K562 (cell line): ENCODE measurements around the gene BTBD1. TPM values are rescaled to one million over a fixed set of nuclear protein-coding genes. Genes with fewer than 3 reads are reported as not detected.
A peak's percentile ranks its signal among the peaks of the same experiment; 100 is the strongest.

Source experiments
- ATAC-seq: fragments of 200-7000 bp; cut with Tn5 transposase; 3 replicates; pipeline ENCODE4 v1.9.1; 2020; ENCODE audit warnings: moderate library complexity
- BruUV-seq: library from RNA; stranded (reverse); fragments of 400-500 nt; replicated peaks from 2 replicates; lab custom pipeline; 2021; lab: Mats Ljungman, UMichigan
- CTCF ChIA-PET: fragments of 300-600 bp; formaldehyde crosslinking; extraction: SDS; loops from one replicate; lab custom pipeline; 2021; ENCODE audit warnings: low intra/inter-chr PET ratio; lab: Yijun Ruan, JAX
- POLR2A ChIA-PET: fragments of 300-600, 350-650 bp; sonication (Branson Sonifier 250); formaldehyde crosslinking; extraction: SDS; loops from one replicate; lab custom pipeline; 2021; ENCODE audit warnings: antibody characterized with exemption, inconsistent platforms; lab: Yijun Ruan, JAX
- DNase-seq, 4 experiments: peaks; one replicate each; pipeline versions ENCODE4 v3.0.0 to v3.0.0-alpha.2; 2011 to 2018; ENCODE audit warnings: low spot score in 3 of 4, mixed read lengths in 3 of 4; ENCODE audit errors: extremely low read depth in 1 of 4
- FAIRE-seq: peaks from 2 replicates; lab custom pipeline; 2011; peaks lifted over from hg19 to GRCh38; lab: Jason Lieb, UNC
- H2AFZ ChIP-seq: 2 replicates; pipeline ENCODE4 v1.6.0; 2011; ENCODE audit warnings: low read depth, low read length, control low read depth, inconsistent platforms
- H3K27ac ChIP-seq: fragments of 200-600 bp; 3 replicates; pipeline ENCODE4 v1.8.0; 2011; ENCODE audit warnings: low read depth, mild to moderate bottlenecking, control low read depth, inconsistent platforms, low read length, moderate library complexity, mixed read lengths; ENCODE audit errors: extremely low read depth
- H3K27me3 ChIP-seq, 2 experiments: fragments of 300-600 bp in 1 of 2; 2 replicates in 1 of 2; 3 replicates in 1 of 2; pipeline versions ENCODE4 v1.6.0 to v1.8.0; 2011; ENCODE audit warnings: inconsistent platforms in 2 of 2, low read length in 2 of 2, mild to moderate bottlenecking in 1 of 2, mixed read lengths in 1 of 2, moderate library complexity in 1 of 2; ENCODE audit not compliant: control insufficient read depth in 2 of 2, insufficient read depth in 2 of 2
- H3K36me3 ChIP-seq: fragments of 300-600 bp; 3 replicates; pipeline ENCODE4 v1.8.0; 2011; ENCODE audit warnings: mild to moderate bottlenecking, low read length, inconsistent platforms; ENCODE audit not compliant: control insufficient read depth, insufficient read depth
- H3K4me1 ChIP-seq, 2 experiments: fragments of 200-600 bp in 1 of 2; replicated peaks in 1 of 2; 2 replicates in 1 of 2; 3 replicates in 1 of 2; pipeline versions ENCODE4 v1.5.1 to v1.8.0; 2011; ENCODE audit warnings: inconsistent platforms in 2 of 2, low read length in 2 of 2, mild to moderate bottlenecking in 1 of 2, mixed read lengths in 1 of 2, moderate library complexity in 1 of 2; ENCODE audit not compliant: control insufficient read depth in 2 of 2, insufficient read depth in 2 of 2
- H3K4me2 ChIP-seq: 2 replicates; pipeline ENCODE4 v1.6.1; 2011; ENCODE audit warnings: low read length, control low read depth, inconsistent platforms, mixed read lengths; ENCODE audit not compliant: insufficient read depth
- H3K4me3 ChIP-seq: fragments of 200-600 bp; sonication (generic), shearing (Covaris generic); 2 replicates; pipeline ENCODE4 v1.5.1; 2016; ENCODE audit warnings: control low read depth, inconsistent platforms
- H3K79me2 ChIP-seq: fragments of 200-600 bp; 3 replicates; pipeline ENCODE4 v1.8.0; 2011; ENCODE audit warnings: low read length, inconsistent platforms; ENCODE audit not compliant: control insufficient read depth, insufficient read depth
- H3K9ac ChIP-seq, 2 experiments: 2 replicates each; pipeline versions ENCODE4 v1.6.0 to v1.6.1; 2011; ENCODE audit warnings: low read depth in 2 of 2, low read length in 2 of 2, control low read depth in 1 of 2, inconsistent platforms in 1 of 2, mild to moderate bottlenecking in 1 of 2, mixed read lengths in 1 of 2; ENCODE audit not compliant: insufficient read depth in 1 of 2
- H3K9me1 ChIP-seq: one replicate; pipeline ENCODE4 v1.6.0; 2011; ENCODE audit warnings: inconsistent platforms, mild to moderate bottlenecking, low read length, moderate library complexity; ENCODE audit not compliant: control insufficient read depth, insufficient read depth
- H3K9me3 ChIP-seq: replicated peaks from 2 replicates; pipeline ENCODE4 v1.5.1; 2011; ENCODE audit warnings: low read depth, low read length, inconsistent platforms; ENCODE audit not compliant: control insufficient read depth, insufficient read depth
- H4K20me1 ChIP-seq: replicated peaks from 2 replicates; pipeline ENCODE4 v1.6.1; 2011; ENCODE audit warnings: low read length, inconsistent platforms, mixed read lengths; ENCODE audit not compliant: control insufficient read depth, insufficient read depth
- ASH1L ChIP-seq: fragments of 450-650 bp; IDR thresholded peaks from 2 replicates; pipeline ENCODE4 v1.6.1; 2018; ENCODE audit warnings: borderline replicate concordance, mild to moderate bottlenecking, low read depth; ENCODE audit not compliant: partially characterized antibody
- BCOR ChIP-seq: fragments of 450-650 bp; IDR thresholded peaks from 2 replicates; pipeline ENCODE4 v1.6.1; 2016
- ETV5 ChIP-seq: sonication (generic); formaldehyde crosslinking; IDR thresholded peaks from 2 replicates; pipeline ENCODE4 v1.4.0; 2020; ENCODE audit warnings: low read depth, mild to moderate bottlenecking, missing genetic modification reagents
- FOXK1 ChIP-seq: sonication (generic); formaldehyde crosslinking; IDR thresholded peaks from 2 replicates; pipeline ENCODE4 v1.8.0; 2022; ENCODE audit warnings: missing genetic modification reagents, mild to moderate bottlenecking, borderline replicate concordance
- FOXM1 ChIP-seq, 2 experiments: fragments of 450-650 bp in 1 of 2; sonication (generic) in 1 of 2; formaldehyde crosslinking in 1 of 2; IDR thresholded peaks; 2 replicates each; pipeline versions ENCODE4 v1.6.1 to v1.9.0; 2017 to 2022; ENCODE audit warnings: low read depth in 2 of 2, mild to moderate bottlenecking in 2 of 2, missing genetic modification reagents in 1 of 2, moderate library complexity in 1 of 2
- NBN ChIP-seq: fragments of 450-650 bp; IDR thresholded peaks from 2 replicates; pipeline ENCODE4 v1.6.1; 2016; ENCODE audit warnings: low read depth, mild to moderate bottlenecking
- SIN3B ChIP-seq: fragments of 450-650 bp; IDR thresholded peaks from 2 replicates; pipeline ENCODE4 v1.6.1; 2017; ENCODE audit warnings: low read depth, mild to moderate bottlenecking, moderate library complexity
- SMARCA5 ChIP-seq: fragments of 450-650 bp; IDR thresholded peaks from 2 replicates; pipeline ENCODE4 v1.6.1; 2016
- SUPT5H ChIP-seq: fragments of 450-650 bp; IDR thresholded peaks from 2 replicates; pipeline ENCODE4 v1.6.1; 2016
- ZEB2 ChIP-seq: fragments of 450-650 bp; IDR thresholded peaks from 2 replicates; pipeline ENCODE4 v1.6.1; 2016
- ZFP36 ChIP-seq: fragments of 150-350 bp; IDR thresholded peaks from 2 replicates; pipeline ENCODE4 v1.6.1; 2018; ENCODE audit warnings: low read length, low read depth; ENCODE audit not compliant: partially characterized antibody
- WGBS: fragments of 100-300 bp; shearing (Covaris generic); methylation state at CpG from one replicate; pipeline ENCODE4 v1.1.6; 2016; ENCODE audit warnings: low coverage, mixed read lengths; ENCODE audit not compliant: insufficient coverage; ENCODE audit errors: missing lambda C conversion rate; 5-methylcytosine and 5-hydroxymethylcytosine counted together
- in situ Hi-C: fragments of 300-500 bp; cut with MboI; formaldehyde crosslinking; loops from 4 replicates; pipeline ENCODE4 v1.15.0; 2018; ENCODE audit warnings: inconsistent platforms, mixed read lengths
- intact Hi-C: fragments of 100-400 bp; cut with micrococcal nuclease; formaldehyde crosslinking; loops from 2 replicates; pipeline ENCODE4 v1.14.2; 2022
- polyA plus RNA-seq, 8 experiments: library from polyadenylated mRNA; depleted of rRNA in 4 of 8; stranded (reverse) in 5 of 8; unstranded in 3 of 8; fragments of >200 nt; fragmentation: Nextera tagmentation in 2 of 8; fragmentation: Illumina TruSeq in 1 of 8; extraction: Ambion mirVana in 2 of 8; extraction: Trizol in 1 of 8; gene quantifications; 2 replicates each; pipeline versions ENCODE4 v1.2.1 to v1.2.3, GENCODE V29; 2011 to 2014; ENCODE audit warnings: inconsistent platforms in 1 of 8, missing spikeins in 1 of 8
- total RNA-seq, 7 experiments: library from RNA; depleted of rRNA in 6 of 7; stranded (reverse); fragments of >200 nt in 6 of 7; fragmentation: Illumina TruSeq in 2 of 7; extraction: Trizol in 2 of 7; gene quantifications; 2 replicates each; pipeline versions ENCODE4 v1.2.1 to v1.2.3, GENCODE V29; 2011 to 2021; ENCODE audit warnings: low replicate concordance in 1 of 7
- TF ChIP-seq, protein P1 (sequence below): IDR thresholded peaks from 2 replicates; pipeline ENCODE4 v1.6.1; 2011; ENCODE audit warnings: borderline replicate concordance, low read depth, mild to moderate bottlenecking, moderate library complexity, low read length; ENCODE audit not compliant: insufficient read depth, poor library complexity, severe bottlenecking
- TF ChIP-seq, protein P2 (sequence below), 2 experiments: IDR thresholded peaks; 2 replicates each; pipeline ENCODE4 v1.6.1; 2012; ENCODE audit warnings: improper control_type of control experiment in 2 of 2, low read depth in 2 of 2, low read length in 2 of 2, borderline replicate concordance in 1 of 2

The BTBD1 gene
- total and polyA plus RNA-seq, 9 of the 15 experiments (the other 6 are each of a cell fraction or from before 2014, with no cell fraction given) = 19.4 to 106 (median 90.4) TPM

DNA sequence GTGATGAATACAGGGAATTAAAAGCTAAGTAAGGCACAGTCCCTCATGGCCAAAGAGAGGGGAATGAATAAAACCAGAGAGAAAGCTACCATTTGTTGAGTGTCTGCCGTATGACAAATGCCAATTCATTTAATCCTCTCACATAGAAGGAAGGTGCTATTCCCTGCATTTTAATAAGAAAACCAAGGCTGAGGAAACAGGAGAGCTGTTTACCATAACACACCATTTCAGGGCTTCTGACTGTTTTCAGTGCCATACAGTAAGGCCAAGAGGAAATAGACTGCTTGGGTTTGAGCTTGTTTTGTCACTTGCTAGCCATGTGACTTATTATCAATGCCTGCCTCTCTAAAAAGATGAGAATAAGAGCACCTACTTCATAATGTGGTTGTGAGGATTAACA, 10.1 kb downstream of the BTBD1 start:
- Histone ChIP-seq H3K9ac (no peak overlapping the region), H4K20me1 (peaks cover 8% of the 10 kb centered on the region), H3K9me3 (no peaks in the 10 kb centered on the region), H3K36me3 (peaks cover 80% of the 10 kb centered on the region), H3K27me3 (no peaks in the 10 kb centered on the region), H3K79me2 (peaks cover 61% of the 10 kb centered on the region), H3K4me2 (no peak overlapping the region), H2AFZ (no peak overlapping the region), H3K4me1 (peaks cover 0 to 6% of the 10 kb centered on the region in 2 experiments; a peak in 2 of 5 replicates)
- intact Hi-C loops = no loop called here
- in situ Hi-C loops = no loop called here
- 100% methylated on average over 1 of the region's 1 CpG for WGBS
- FAIRE-seq = no peak
- DNase-seq = no peak
- peak; percentile 26; the same call in 1 of the 2 replicates for TF ChIP-seq SUPT5H
- no peak for TF ChIP-seq ZFP36
- TF ChIP-seq, all 486 proteins: peak for 1
- Histone ChIP-seq H3K27ac (no peak overlapping the region), H3K9me1 (no peaks in the 10 kb centered on the region), H3K4me3 (no peak overlapping the region)
- ChIA-PET CTCF (no interaction called here), POLR2A (interaction anchor here (1.0 to 2.4 kb wide), 5 partner anchors 10 to 517 kb away, joined by 3 to 15 read pairs (median 3); partner anchors contain the start of genes BTBD1 and RPS17)
- ATAC-seq = no peak
- no TSS peak for BruUV-seq

DNA sequence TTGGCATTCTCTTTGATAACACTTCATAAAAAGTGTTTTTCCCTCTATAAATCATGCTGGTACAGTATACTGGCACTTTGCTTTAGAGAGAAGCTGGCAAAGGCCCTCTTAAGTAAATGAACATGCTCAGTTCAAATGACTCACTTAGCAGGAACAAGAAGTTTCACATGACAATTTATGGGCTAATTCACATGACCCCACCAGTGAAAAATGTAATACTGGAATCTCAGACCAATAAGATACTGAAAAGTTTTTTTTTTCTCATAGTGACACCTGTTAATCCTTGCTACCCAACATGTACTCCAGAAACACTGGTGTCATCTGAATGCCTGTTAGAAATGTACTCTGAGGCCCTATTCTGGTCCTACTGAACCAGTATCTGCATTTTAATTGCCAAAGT, 13.9 kb downstream of the BTBD1 start:
- Histone ChIP-seq H3K9me3 (no peaks in the 10 kb centered on the region), H3K4me1 (no peaks in the 10 kb centered on the region), H3K4me3 (no peak overlapping the region), H2AFZ (no peak overlapping the region), H3K9me1 (no peaks in the 10 kb centered on the region), H3K27ac (no peak overlapping the region), H3K9ac (no peak overlapping the region), H3K4me2 (no peak overlapping the region), H4K20me1 (no peaks in the 10 kb centered on the region), H3K79me2 (peaks cover 53% of the 10 kb centered on the region), H3K27me3 (no peaks in the 10 kb centered on the region), H3K36me3 (peaks cover 90% of the 10 kb centered on the region)
- intact Hi-C loops = no loop called here
- ChIA-PET POLR2A (interaction anchor here (0.6 kb wide), 1 partner anchor 417 kb away, joined by 4 read pairs; no protein-coding TSS in a partner anchor), CTCF (no interaction called here)
- FAIRE-seq (no peak), ATAC-seq (no peak), DNase-seq (no peak)
- in situ Hi-C loops = no loop called here
- BruUV-seq = no TSS peak
- TF ChIP-seq FOXK1 (CRISPR knock-in tag) (no peak), SMARCA5 (no peak), ASH1L (no peak), NBN (no peak), ZEB2 (no peak), BCOR (no peak), FOXM1 (IDR thresholded peaks at IDR 0.05; ENCODE audit: low read depth) (no peak), FOXM1 (CRISPR knock-in tag; IDR thresholded peaks at IDR 0.05; ENCODE audit: low read depth) (no peak), ETV5 (CRISPR knock-in tag) (no peak), SIN3B (no peak)
- TF ChIP-seq, protein P1, sequence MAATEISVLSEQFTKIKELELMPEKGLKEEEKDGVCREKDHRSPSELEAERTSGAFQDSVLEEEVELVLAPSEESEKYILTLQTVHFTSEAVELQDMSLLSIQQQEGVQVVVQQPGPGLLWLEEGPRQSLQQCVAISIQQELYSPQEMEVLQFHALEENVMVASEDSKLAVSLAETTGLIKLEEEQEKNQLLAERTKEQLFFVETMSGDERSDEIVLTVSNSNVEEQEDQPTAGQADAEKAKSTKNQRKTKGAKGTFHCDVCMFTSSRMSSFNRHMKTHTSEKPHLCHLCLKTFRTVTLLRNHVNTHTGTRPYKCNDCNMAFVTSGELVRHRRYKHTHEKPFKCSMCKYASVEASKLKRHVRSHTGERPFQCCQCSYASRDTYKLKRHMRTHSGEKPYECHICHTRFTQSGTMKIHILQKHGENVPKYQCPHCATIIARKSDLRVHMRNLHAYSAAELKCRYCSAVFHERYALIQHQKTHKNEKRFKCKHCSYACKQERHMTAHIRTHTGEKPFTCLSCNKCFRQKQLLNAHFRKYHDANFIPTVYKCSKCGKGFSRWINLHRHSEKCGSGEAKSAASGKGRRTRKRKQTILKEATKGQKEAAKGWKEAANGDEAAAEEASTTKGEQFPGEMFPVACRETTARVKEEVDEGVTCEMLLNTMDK = no peak
- TF ChIP-seq, protein P2, sequence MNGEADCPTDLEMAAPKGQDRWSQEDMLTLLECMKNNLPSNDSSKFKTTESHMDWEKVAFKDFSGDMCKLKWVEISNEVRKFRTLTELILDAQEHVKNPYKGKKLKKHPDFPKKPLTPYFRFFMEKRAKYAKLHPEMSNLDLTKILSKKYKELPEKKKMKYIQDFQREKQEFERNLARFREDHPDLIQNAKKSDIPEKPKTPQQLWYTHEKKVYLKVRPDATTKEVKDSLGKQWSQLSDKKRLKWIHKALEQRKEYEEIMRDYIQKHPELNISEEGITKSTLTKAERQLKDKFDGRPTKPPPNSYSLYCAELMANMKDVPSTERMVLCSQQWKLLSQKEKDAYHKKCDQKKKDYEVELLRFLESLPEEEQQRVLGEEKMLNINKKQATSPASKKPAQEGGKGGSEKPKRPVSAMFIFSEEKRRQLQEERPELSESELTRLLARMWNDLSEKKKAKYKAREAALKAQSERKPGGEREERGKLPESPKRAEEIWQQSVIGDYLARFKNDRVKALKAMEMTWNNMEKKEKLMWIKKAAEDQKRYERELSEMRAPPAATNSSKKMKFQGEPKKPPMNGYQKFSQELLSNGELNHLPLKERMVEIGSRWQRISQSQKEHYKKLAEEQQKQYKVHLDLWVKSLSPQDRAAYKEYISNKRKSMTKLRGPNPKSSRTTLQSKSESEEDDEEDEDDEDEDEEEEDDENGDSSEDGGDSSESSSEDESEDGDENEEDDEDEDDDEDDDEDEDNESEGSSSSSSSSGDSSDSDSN (IDR thresholded peaks at IDR 0.05; ENCODE audit: borderline replicate concordance in 1 of 2, low read depth in 2 of 2, low read length in 2 of 2) = no peak
